Stomach (tissue), 9 donors: ENCODE measurements around the gene TOGARAM1. TPM values are rescaled to one million over a fixed set of nuclear protein-coding genes. Genes with fewer than 3 reads are reported as not detected.

Source experiments
- DNase-seq, 2 donors: peaks; one replicate each; pipeline versions ENCODE4 v3.0.0 to v3.0.0-alpha.2; 2013 to 2019
- H3K27ac ChIP-seq, 5 donors: fragments of 200-600 bp in 4 of 5; sonication (generic) in 4 of 5; one replicate each; pipeline ENCODE4 v1.5.1; 2013 to 2019; ENCODE audit warnings: mild to moderate bottlenecking in 1 of 5, moderate library complexity in 1 of 5
- H3K27me3 ChIP-seq, 3 donors: fragments of 200-600 bp; sonication (generic); one replicate each; pipeline ENCODE4 v1.5.1; 2017 to 2019; ENCODE audit warnings: mixed run types in 1 of 3
- H3K36me3 ChIP-seq, 4 donors: fragments of 200-600 bp; sonication (generic); 1 replicate in 3 of 4; 2 replicates in 1 of 4; pipeline ENCODE4 v1.5.1; 2016 to 2019
- H3K4me1 ChIP-seq, 4 donors: fragments of 200-600 bp; sonication (generic); one replicate each; pipeline ENCODE4 v1.5.1; 2016 to 2019
- H3K4me3 ChIP-seq, 4 donors: fragments of 200-600 bp; sonication (generic) in 3 of 4; one replicate each; pipeline ENCODE4 v1.5.1; 2016 to 2019; ENCODE audit warnings: mild to moderate bottlenecking in 1 of 4
- H3K9me3 ChIP-seq, 4 donors: fragments of 200-600 bp; sonication (generic); one replicate each; pipeline ENCODE4 v1.5.1; 2016 to 2019
- EP300 ChIP-seq: sonication (generic); formaldehyde crosslinking; IDR thresholded peaks from one replicate; pipeline ENCODE4 v1.6.1; 2017; ENCODE audit warnings: antibody characterized with exemption
- POLR2A ChIP-seq, 4 donors: fragments of 450-650 bp; IDR thresholded peaks; one replicate each; pipeline ENCODE4 v1.6.1; 2016; ENCODE audit warnings: antibody characterized with exemption in 4 of 4, control low read depth in 2 of 4, mild to moderate bottlenecking in 1 of 4, moderate library complexity in 1 of 4
- POLR2AphosphoS5 ChIP-seq, 3 donors: sonication (generic); formaldehyde crosslinking; IDR thresholded peaks; one replicate each; pipeline ENCODE4 v1.6.1; 2016; ENCODE audit warnings: antibody characterized with exemption in 3 of 3
- WGBS, 5 donors: extraction: QIAGEN DNeasy Blood & Tissue Kit in 3 of 5; methylation state at CpG; one replicate each; pipeline versions ENCODE4 v1.1.5 to v1.1.7; 2013 to 2018; 5-methylcytosine and 5-hydroxymethylcytosine counted together
- intact Hi-C: fragments of 100-400 bp; cut with DNase I; formaldehyde crosslinking; loops from one replicate; pipeline ENCODE4 v1.15.1; 2023; ENCODE audit warnings: low total_unique reads
- polyA plus RNA-seq, 3 donors: library from polyadenylated mRNA; stranded (reverse); fragments of 200-250 nt; gene quantifications; one replicate each; pipeline ENCODE4 v1.2.3, GENCODE V29; 2013
- total RNA-seq, 5 donors: library from RNA; depleted of rRNA; stranded (reverse); fragments of >200 nt; gene quantifications; one replicate each; pipeline versions ENCODE4 v1.1.0 to v1.2.3, GENCODE V29; 2014 to 2016
- TF ChIP-seq, protein P1 (sequence below), 7 experiments: fragments of 450-650 bp in 4 of 7; fragments of 200-600 bp in 3 of 7; sonication (generic) in 3 of 7; IDR thresholded peaks; one replicate each; pipeline ENCODE4 v1.5.1; 2016 to 2019; ENCODE audit warnings: antibody characterized with exemption in 7 of 7, control low read depth in 2 of 7, mild to moderate bottlenecking in 1 of 7
- donor health status: healthy with polysubstance abuse.
- donor health status: Bipolar disorder and iron deficiency.
- donor health status: healthy.

TOGARAM1 gene
- total and polyA plus RNA-seq, 8 donors = 2.6 to 58.0 (median 8.3) TPM

GRCh38 chr14:44941591-44941990, 20.4 kb upstream of the TOGARAM1 start:
- intact Hi-C loops = no loop called here
- DNase-seq = no peak
- 90 to 100% (median 96%) methylated on average over 1 to 2 of the region's 2 CpGs for WGBS, 5 donors

DNA sequence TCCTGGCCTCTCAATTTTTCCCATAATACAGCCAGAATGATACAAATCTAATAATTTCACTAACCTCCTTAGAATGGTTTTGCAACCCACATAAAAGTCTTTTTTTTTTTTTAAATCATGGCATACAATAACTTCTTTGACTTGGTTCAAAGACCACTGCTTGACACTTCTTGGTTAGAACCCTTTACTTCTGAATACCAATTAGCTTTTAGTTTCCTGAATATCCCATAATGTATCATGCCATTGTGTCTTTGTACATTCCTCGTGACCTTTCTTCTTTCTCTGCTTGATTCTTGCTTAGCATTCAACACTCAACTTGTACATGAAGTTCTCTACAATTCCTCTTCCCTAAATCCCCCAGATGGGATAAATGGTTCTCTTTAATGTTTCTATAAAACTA, 19.6 kb upstream of the TOGARAM1 start:
- TF ChIP-seq POLR2AphosphoS5 (IDR thresholded peaks at IDR 0.05) (no peak), EP300 (no peak), POLR2A (IDR thresholded peaks at IDR 0.05) (no peak)
- TF ChIP-seq, protein P1, sequence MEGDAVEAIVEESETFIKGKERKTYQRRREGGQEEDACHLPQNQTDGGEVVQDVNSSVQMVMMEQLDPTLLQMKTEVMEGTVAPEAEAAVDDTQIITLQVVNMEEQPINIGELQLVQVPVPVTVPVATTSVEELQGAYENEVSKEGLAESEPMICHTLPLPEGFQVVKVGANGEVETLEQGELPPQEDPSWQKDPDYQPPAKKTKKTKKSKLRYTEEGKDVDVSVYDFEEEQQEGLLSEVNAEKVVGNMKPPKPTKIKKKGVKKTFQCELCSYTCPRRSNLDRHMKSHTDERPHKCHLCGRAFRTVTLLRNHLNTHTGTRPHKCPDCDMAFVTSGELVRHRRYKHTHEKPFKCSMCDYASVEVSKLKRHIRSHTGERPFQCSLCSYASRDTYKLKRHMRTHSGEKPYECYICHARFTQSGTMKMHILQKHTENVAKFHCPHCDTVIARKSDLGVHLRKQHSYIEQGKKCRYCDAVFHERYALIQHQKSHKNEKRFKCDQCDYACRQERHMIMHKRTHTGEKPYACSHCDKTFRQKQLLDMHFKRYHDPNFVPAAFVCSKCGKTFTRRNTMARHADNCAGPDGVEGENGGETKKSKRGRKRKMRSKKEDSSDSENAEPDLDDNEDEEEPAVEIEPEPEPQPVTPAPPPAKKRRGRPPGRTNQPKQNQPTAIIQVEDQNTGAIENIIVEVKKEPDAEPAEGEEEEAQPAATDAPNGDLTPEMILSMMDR (IDR thresholded peaks at IDR 0.05) = no peak
- intact Hi-C loops = no loop called here
- DNase-seq = no peak
- Histone ChIP-seq H3K27me3 (no peaks in the 10 kb centered on the region), H3K9me3 (no peaks in the 10 kb centered on the region), H3K4me3 (no peak overlapping the region), H3K27ac (no peak overlapping the region), H3K36me3 (peaks cover 14 to 70% (median 58%) of the 10 kb centered on the region in 4 donors), H3K4me1 (no peaks in the 10 kb centered on the region)
- WGBS, 5 donors = 93 to 100% (median 97%) methylated on average over 1 of the region's 1 CpG

More at GRCh38 chr14:44941591-44941990, 20.4 kb upstream of the TOGARAM1 start:
- Histone ChIP-seq H3K9me3 (no peaks in the 10 kb centered on the region), H3K36me3 (peaks cover 17 to 78% (median 65%) of the 10 kb centered on the region in 4 donors), H3K4me3 (no peak overlapping the region), H3K27ac (no peak overlapping the region), H3K27me3 (no peaks in the 10 kb centered on the region), H3K4me1 (no peaks in the 10 kb centered on the region)
- TF ChIP-seq POLR2A (IDR thresholded peaks at IDR 0.05) (no peak), POLR2AphosphoS5 (IDR thresholded peaks at IDR 0.05) (no peak)

DNA sequence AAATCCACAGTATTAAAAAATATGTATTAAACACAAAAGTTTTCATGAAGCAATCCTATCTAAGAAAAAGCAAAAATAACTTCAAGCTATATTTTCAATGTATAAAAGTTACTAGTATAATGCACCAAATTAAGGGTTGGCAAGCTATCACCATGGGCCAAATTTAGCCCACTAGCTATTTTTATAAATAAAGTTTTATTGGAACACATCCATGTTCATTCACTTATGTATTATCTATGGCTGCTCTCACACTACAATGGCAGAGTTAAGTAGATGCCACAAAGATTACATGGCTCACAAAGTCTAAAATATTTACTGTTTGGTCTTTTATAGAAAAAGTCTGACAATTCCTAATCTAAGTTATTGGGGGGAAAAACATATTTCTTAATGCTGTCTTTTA, 17.9 kb upstream of the TOGARAM1 start:
- Histone ChIP-seq H3K9me3 (no peaks in the 10 kb centered on the region), H3K4me3 (no peak overlapping the region), H3K36me3 (peaks cover 13 to 57% (median 42%) of the 10 kb centered on the region in 4 donors), H3K4me1 (no peaks in the 10 kb centered on the region), H3K27ac (no peak overlapping the region), H3K27me3 (no peaks in the 10 kb centered on the region)
- intact Hi-C loops = no loop called here
- DNase-seq = no peak
- TF ChIP-seq, protein P1 (IDR thresholded peaks at IDR 0.05) = no peak

DNA sequence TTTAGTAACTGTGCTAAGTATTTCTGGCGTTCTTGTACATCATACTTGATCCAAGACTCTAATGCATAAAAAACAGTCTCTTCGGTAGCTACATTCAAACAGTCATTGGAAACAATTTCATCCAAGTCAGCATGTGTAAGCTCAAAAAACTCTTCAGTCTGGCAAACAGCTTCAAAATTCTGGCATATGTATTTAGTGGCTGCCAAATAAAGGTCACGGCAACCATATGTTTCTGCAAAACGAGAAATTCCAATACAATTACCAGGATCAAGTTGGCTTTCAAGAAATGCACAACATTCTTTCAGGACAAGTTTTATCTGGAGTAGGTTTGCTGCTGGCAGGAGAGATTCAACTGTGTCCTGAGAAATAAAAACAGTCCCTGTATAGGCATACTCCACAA, 16.7 kb upstream of the TOGARAM1 start:
- Histone ChIP-seq H3K4me1 (peaks cover 0 to 4% (median under 1%) of the 10 kb centered on the region in 4 donors), H3K9me3 (no peaks in the 10 kb centered on the region), H3K4me3 (no peak overlapping the region), H3K27me3 (no peaks in the 10 kb centered on the region), H3K36me3 (peaks cover 13 to 45% (median 35%) of the 10 kb centered on the region in 4 donors), H3K27ac (no peak overlapping the region)
- TF ChIP-seq EP300 (no peak), POLR2AphosphoS5 (IDR thresholded peaks at IDR 0.05) (no peak), POLR2A (IDR thresholded peaks at IDR 0.05) (no peak)
- TF ChIP-seq, protein P1 (IDR thresholded peaks at IDR 0.05) = no peak
- 73 to 88% (median 81%) methylated on average over 4 of the region's 4 CpGs for WGBS, 5 donors
- no peak for DNase-seq
- intact Hi-C loops = no loop called here

DNA sequence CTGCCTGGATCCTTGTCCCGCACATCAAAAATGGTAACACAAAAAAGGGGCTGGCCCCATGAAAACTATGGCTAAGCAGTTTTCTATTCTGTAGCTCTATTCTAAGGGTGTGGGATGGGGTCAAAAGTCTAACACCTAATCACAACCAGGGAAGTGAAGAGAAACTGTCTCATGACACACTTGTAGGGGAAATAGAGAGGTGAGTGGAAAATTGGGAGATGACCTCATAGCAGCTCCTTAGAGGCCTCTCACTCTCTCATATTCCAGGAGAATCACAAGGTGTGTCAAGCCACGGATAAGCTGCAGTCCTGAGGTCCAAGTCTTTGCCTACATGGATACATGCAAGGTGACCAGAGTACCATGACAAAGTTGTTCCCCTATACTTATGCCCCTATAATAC, 10.9 kb upstream of the TOGARAM1 start:
- no peak overlapping the region for H3K27ac ChIP-seq
- no peak overlapping the region for H3K4me3 ChIP-seq
- DNase-seq = no peak
- H3K4me1 ChIP-seq = peaks cover 0 to 28% (median 10%) of the 10 kb centered on the region in 4 donors
- intact Hi-C loops = no loop called here
- no peaks in the 10 kb centered on the region for H3K27me3 ChIP-seq
- H3K36me3 ChIP-seq = peaks cover 0 to 8% (median 7%) of the 10 kb centered on the region in 4 donors
- H3K9me3 ChIP-seq = no peaks in the 10 kb centered on the region
- 77 to 95% (median 90%) methylated on average over 2 of the region's 2 CpGs for WGBS, 5 donors
- TF ChIP-seq POLR2AphosphoS5 (IDR thresholded peaks at IDR 0.05) = no peak
- TF ChIP-seq, protein P1 (IDR thresholded peaks at IDR 0.05) = no peak
- TF ChIP-seq POLR2A (IDR thresholded peaks at IDR 0.05) = no peak
- no peak for TF ChIP-seq EP300
